Smooth muscle cell of the brain vasculature (primary cell): Measurements from ENCODE around the gene CASR.
"Not testable (repeated sequence)": the region's sequence is repeated elsewhere in the genome, so short reads cannot be mapped to it uniquely, and the experiment has no call there.

Source experiments
- DNase-seq: peaks from one replicate; pipeline ENCODE4 v3.0.0-alpha.2; 2012; ENCODE audit warnings: low read depth, low spot score

CASR gene, protein sequence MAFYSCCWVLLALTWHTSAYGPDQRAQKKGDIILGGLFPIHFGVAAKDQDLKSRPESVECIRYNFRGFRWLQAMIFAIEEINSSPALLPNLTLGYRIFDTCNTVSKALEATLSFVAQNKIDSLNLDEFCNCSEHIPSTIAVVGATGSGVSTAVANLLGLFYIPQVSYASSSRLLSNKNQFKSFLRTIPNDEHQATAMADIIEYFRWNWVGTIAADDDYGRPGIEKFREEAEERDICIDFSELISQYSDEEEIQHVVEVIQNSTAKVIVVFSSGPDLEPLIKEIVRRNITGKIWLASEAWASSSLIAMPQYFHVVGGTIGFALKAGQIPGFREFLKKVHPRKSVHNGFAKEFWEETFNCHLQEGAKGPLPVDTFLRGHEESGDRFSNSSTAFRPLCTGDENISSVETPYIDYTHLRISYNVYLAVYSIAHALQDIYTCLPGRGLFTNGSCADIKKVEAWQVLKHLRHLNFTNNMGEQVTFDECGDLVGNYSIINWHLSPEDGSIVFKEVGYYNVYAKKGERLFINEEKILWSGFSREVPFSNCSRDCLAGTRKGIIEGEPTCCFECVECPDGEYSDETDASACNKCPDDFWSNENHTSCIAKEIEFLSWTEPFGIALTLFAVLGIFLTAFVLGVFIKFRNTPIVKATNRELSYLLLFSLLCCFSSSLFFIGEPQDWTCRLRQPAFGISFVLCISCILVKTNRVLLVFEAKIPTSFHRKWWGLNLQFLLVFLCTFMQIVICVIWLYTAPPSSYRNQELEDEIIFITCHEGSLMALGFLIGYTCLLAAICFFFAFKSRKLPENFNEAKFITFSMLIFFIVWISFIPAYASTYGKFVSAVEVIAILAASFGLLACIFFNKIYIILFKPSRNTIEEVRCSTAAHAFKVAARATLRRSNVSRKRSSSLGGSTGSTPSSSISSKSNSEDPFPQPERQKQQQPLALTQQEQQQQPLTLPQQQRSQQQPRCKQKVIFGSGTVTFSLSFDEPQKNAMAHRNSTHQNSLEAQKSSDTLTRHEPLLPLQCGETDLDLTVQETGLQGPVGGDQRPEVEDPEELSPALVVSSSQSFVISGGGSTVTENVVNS

DNA sequence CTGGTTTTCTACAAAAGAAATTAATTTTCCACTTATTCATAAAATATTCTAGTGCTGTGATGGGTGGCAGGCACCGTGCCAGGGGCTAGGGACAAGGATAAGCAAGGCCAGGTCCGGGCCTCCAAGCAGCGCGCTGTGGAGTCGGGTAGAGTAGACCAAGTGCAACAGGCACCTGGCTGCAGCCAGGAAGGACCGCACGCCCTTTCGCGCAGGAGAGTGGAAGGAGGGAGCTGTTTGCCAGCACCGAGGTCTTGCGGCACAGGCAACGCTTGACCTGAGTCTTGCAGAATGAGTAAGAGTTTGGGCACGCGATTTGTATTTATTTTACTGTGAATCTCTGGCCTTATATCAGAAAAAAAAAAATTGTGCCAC lies at the start of gene CASR:
Gene CASR, plus strand, starts transcription at position 148 of the 372 bp plus-strand sequence. CDS start 70,522 bp downstream, outside the sequence.
- DNase-seq = no peak

GRCh38 chr3:122146466-122146865 lies 37.0 kb upstream of the CASR start:
- DNase-seq = no peak

DNA sequence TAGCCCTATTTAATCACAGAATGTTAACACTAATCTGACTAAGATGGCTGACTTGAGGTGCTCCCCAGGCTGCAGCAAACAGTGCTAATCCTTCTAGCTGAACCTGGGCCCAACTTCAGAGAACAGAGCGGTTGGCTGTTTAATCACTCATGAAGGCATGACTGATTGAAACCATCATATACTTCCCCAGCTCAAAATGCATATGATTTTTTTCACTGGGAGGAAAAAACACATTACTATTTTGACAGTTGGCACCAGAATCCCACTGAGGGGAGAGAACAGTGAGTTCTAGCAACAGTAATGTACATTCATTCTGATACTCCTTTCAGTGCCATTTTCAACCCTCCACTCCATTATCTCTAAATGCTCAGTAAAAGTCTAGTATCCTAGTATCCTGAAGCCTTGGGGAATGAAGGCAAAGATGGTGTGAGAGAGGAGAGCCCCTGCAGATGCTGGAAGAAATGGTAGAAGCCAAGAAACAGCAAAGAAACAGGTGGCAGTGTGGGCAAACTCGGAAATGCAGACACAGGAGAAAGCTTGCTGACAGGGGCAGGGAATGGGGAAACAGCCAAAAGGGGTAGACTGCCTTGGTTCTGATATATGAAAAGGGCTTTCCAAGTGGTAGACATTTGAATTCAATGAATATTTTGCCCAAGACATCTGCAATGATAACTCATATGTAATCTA lies 34.4 kb upstream of the CASR start:
- no peak for DNase-seq

- no peak for DNase-seq
Observed at GRCh38 chr3:122151480-122151879, 32.0 kb upstream of the CASR start.

DNA sequence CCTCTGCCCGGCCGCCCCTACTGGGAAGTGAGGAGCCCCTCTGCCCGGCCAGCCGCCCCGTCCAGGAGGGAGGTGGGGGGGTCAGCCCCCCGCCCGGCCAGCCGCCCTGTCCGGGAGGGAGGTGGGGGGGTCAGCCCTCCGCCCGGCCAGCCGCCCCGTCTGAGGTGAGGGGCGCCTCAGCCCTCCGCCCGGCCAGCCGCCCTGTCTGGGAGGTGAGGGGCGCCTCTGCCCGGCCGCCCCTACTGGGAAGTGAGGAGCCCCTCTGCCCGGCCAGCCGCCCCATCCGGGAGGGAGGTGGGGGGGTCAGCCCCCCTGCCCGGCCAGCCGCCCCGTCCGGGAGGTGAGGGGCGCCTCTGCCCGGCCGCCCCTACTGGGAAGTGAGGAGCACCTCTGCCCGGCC lies 18.5 kb upstream of the CASR start:
- DNase-seq = not testable (repeated sequence)

DNA sequence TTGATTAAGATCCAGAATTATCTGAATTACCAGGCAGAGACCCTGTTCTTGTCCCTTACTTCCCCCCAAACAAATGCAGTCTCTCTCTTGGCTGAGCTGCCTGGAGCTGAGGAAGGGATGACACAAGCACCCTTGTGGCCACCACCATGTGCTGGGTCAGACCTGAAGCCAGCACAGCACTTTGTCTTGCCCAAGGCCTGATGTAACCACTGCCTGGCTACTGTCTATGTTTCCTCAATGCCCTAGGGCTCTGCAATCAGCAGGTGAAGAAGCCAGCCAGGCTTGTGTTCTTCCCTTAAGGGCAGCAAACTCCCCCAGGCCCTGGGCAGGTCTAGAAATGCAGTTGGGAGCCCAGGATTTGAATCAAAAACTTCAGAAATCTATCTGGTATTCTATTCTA lies 15.8 kb upstream of the CASR start:
- no peak for DNase-seq

DNA sequence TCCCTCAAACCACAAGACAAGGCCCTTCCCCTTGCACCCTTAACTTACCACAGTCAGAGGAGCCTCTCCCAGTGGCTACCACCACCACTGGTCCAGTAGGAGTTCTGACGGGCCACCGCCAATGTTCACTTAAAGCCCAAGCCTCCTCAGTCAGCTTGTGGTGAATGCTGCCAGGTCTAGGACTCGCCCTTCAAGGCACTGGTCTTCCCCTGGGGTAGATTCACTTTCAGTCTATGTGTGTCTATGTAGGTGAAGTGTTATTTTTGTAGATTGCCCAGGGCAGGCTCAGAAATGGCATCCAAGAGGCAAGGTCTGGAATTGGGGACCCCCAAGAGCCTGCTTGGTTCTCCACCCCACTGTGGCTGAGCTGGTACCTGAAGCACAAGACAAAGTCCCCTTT lies 15.4 kb upstream of the CASR start:
- DNase-seq = no peak

- no peak for DNase-seq
Observed at GRCh38 chr3:122169911-122170310, 13.6 kb upstream of the CASR start.

GRCh38 chr3:122171361-122171760 lies 12.1 kb upstream of the CASR start:
- DNase-seq = not testable (repeated sequence)

- no peak for DNase-seq
Observed at GRCh38 chr3:122178711-122179110, 4.8 kb upstream of the CASR start.

DNA sequence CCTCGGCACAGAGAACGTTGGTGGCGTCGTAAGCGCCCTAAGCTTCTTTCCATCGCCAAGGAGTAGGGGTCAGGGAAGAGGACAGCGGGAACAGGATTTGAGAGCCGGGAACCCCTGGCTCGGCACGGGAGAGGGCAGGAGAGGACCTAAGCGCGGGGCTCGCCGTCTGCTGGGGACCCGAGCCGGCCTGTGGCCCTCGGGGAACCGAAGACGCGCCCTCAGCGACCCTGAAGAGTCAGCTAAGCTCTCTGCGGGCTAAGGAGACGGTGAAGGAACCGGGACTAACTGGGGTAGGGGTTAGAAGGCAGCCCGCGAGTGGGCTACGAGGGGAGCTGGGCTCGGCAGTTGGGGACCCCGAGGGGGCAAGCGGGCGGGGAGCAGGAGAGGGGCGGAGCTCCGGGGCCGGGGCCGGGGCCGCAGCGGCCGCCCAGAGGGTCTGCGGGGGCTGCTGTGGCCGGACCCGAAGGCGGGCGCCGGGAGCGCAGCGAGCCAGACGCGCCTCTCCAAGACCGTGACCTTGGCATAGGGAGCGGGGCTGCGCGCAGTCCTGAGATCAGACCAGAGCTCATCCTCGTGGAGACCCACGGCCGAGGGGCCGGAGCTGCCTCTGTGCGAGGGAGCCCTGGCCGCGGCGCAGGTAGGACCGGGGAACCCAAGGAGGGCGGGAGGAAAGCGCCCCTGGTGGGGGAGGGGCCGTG lies 574 bp downstream of the CASR start:
- DNase-seq = no peak

GRCh38 chr3:122184591-122184929 lies 1.1 kb downstream of the CASR start:
- no peak for DNase-seq

- no peak for DNase-seq
Observed at GRCh38 chr3:122186372-122186771, 2.9 kb downstream of the CASR start.

- no peak for DNase-seq
Observed at GRCh38 chr3:122188737-122189136, 5.3 kb downstream of the CASR start.

DNA sequence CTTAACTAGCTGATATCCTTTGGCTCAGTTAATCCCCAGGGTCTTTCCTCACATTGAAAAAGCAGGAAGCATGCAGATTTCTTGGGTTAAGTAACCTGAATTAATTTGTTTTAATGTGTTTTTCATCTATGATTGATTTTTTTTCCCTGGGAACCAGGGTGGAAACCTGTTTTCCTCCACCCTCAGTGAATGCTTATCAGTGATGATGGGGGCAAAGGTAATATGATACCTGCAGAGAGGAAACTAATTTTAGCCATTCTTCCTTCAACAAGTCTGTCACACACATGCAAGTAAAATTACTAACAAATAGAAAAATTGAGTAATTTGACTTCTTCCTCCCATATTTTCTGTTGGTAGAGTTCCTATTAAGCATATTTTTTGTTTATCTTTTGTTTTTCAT lies 5.9 kb downstream of the CASR start:
- no peak for DNase-seq

GRCh38 chr3:122190525-122190924 lies 7.1 kb downstream of the CASR start:
- DNase-seq = no peak

DNA sequence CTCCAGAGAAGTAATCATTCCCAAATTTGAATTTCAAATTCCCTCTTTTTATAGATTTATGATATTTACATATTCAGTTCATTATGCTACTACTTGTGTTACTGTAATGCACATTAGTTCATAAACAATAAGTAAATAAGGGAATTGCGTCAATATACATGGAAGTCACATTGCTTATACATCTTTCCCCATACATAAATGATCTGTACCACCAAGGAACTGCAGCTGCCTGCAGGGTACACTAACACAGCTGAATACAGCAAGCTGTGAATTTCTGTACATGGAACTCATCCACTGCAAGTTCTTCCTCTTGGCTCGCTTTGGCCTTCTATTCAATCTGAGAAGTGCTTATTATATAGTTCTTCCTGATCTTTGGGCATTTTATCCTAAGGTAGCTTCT lies 15.5 kb downstream of the CASR start:
- DNase-seq = no peak

GRCh38 chr3:122199552-122199951 lies 16.1 kb downstream of the CASR start:
- no peak for DNase-seq

DNA sequence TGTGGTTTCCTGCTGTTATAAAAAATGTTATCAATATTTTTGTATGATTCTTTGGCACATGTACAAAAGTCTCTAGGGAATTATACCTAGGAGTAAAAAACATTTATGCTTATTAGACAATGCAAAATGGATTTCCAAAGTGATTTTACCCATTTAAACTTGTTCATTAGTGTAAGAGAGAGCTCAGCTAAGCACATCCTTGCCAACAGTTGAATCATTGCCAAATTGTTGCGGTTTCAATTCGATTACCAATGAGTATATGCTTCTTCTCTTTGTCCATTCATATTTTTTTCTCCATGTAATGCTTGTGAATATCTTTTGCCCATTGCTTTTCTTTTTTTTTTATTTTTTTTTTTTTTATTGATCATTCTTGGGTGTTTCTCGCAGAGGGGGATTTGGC lies 17.2 kb downstream of the CASR start:
- no peak for DNase-seq

DNA sequence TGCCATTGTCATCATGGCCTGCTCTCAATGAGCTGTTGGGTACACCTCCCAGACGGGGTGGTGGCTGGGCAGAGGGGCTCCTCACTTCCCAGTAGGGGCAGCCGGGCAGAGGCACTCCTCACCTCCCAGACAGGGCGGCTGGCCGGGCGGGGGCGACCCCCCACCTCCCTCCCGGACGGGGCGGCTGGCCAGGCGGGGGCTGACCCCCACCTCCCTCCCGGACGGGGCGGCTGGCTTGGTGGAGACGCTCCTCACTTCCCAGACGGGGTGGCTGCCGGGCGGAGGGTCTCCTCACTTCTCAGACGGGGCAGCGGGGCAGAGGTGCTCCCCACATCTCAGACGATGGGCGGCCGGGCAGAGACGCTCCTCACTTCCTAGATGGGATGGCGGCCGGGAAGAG lies 18.0 kb downstream of the CASR start:
- DNase-seq = not testable (repeated sequence)

- no peak for DNase-seq
Observed at GRCh38 chr3:122208579-122208978, 25.1 kb downstream of the CASR start.
